Measurements from ENCODE around the gene PYGO1. TPM values are rescaled to one million over a fixed set of nuclear protein-coding genes. Genes with fewer than 3 reads are reported as not detected.

PYGO1 gene
- total RNA-seq, 1 donor from 2014 or later: 5.5 TPM

- Histone ChIP-seq H3K9me3 (ENCODE audit: insufficient read depth, low read depth, low read length) (no peaks in the 10 kb centered on the region), H3K27ac (ENCODE audit: low read depth, low read length) (peak overlapping the region; percentile 52), H3K4me1 (ENCODE audit: insufficient read depth, low read length) (peaks cover 4% of the 10 kb centered on the region), H3K27me3 (ENCODE audit: insufficient read depth, low read length) (no peaks in the 10 kb centered on the region), H4K20me1 (ENCODE audit: insufficient read depth, low read length) (no peaks in the 10 kb centered on the region), H2AFZ (ENCODE audit: low read depth, low read length) (peak overlapping the region; percentile 32), H3K4me3 (ENCODE audit: insufficient read depth, low read depth, low read length) (no peak overlapping the region), H3K4me2 (ENCODE audit: low read length) (peak overlapping the region; percentile 39), H3K79me2 (ENCODE audit: insufficient read depth, low read length) (peaks cover 7% of the 10 kb centered on the region), H3K9ac (ENCODE audit: low read length) (no peak overlapping the region), H3K36me3 (ENCODE audit: insufficient read depth, low read length) (no peaks in the 10 kb centered on the region)
- Mint-ChIP-seq H3K27ac (ENCODE audit: unreplicated experiment) (peak overlapping the region; percentile 84), H3K4me3 (ENCODE audit: unreplicated experiment) (no peak overlapping the region), H3K4me1 (ENCODE audit: low read depth, unreplicated experiment) (peaks cover 7% of the 10 kb centered on the region), H3K27me3 (ENCODE audit: low read depth, unreplicated experiment) (no peaks in the 10 kb centered on the region), H3K9me3 (ENCODE audit: unreplicated experiment) (peaks cover 16% of the 10 kb centered on the region), H3K36me3 (ENCODE audit: low read depth, unreplicated experiment) (peaks cover 3% of the 10 kb centered on the region)
- DNase-seq (ENCODE audit: low read depth): no peak
- TF ChIP-seq EZH2 (IDR thresholded peaks at IDR 0.05; ENCODE audit: insufficient read depth, low read length) (no peak), CTCF (IDR thresholded peaks at IDR 0.05; ENCODE audit: insufficient read depth, low read depth, low read length) (no peak)
- no peak for FAIRE-seq
These were observed 35.7 kb downstream of the PYGO1 start for GRCh38 chr15:55552451-55552850.

GRCh38 chr15:55549305-55549704 lies 38.8 kb downstream of the PYGO1 start:
- Histone ChIP-seq H3K36me3 (ENCODE audit: insufficient read depth, low read length) (no peaks in the 10 kb centered on the region), H3K79me2 (ENCODE audit: insufficient read depth, low read length) (no peaks in the 10 kb centered on the region), H3K27ac (ENCODE audit: low read depth, low read length) (no peak overlapping the region), H4K20me1 (ENCODE audit: insufficient read depth, low read length) (no peaks in the 10 kb centered on the region), H3K4me3 (ENCODE audit: insufficient read depth, low read depth, low read length) (no peak overlapping the region), H3K4me2 (ENCODE audit: low read length) (no peak overlapping the region), H3K9ac (ENCODE audit: low read length) (no peak overlapping the region), H3K4me1 (ENCODE audit: insufficient read depth, low read length) (peaks cover 7% of the 10 kb centered on the region), H3K27me3 (ENCODE audit: insufficient read depth, low read length) (no peaks in the 10 kb centered on the region), H3K9me3 (ENCODE audit: insufficient read depth, low read depth, low read length) (no peaks in the 10 kb centered on the region), H2AFZ (ENCODE audit: low read depth, low read length) (no peak overlapping the region)
- Mint-ChIP-seq H3K36me3 (ENCODE audit: low read depth, unreplicated experiment) (peaks cover 1% of the 10 kb centered on the region), H3K4me1 (ENCODE audit: low read depth, unreplicated experiment) (peaks cover 12% of the 10 kb centered on the region), H3K4me3 (ENCODE audit: unreplicated experiment) (no peak overlapping the region), H3K27me3 (ENCODE audit: low read depth, unreplicated experiment) (no peaks in the 10 kb centered on the region), H3K9me3 (ENCODE audit: unreplicated experiment) (peaks cover 2% of the 10 kb centered on the region), H3K27ac (ENCODE audit: unreplicated experiment) (no peak overlapping the region)
- DNase-seq (ENCODE audit: low read depth) (no peak), FAIRE-seq (no peak)
- no peak for TF ChIP-seq CTCF (IDR thresholded peaks at IDR 0.05; ENCODE audit: insufficient read depth, low read depth, low read length)
- no peak for TF ChIP-seq EZH2 (IDR thresholded peaks at IDR 0.05; ENCODE audit: insufficient read depth, low read length)

- FAIRE-seq (no peak), DNase-seq (ENCODE audit: low read depth) (peak; percentile 56)
- no peak overlapping the region for H3K9ac ChIP-seq (ENCODE audit: low read length)
- H3K4me1 Mint-ChIP-seq (ENCODE audit: low read depth, unreplicated experiment): peaks cover 5% of the 10 kb centered on the region
- no peak overlapping the region for H3K27ac ChIP-seq (ENCODE audit: low read depth, low read length)
- H3K27me3 Mint-ChIP-seq (ENCODE audit: low read depth, unreplicated experiment): no peaks in the 10 kb centered on the region
- no peak overlapping the region for H3K27ac Mint-ChIP-seq (ENCODE audit: unreplicated experiment)
- no peak overlapping the region for H3K4me3 ChIP-seq (ENCODE audit: insufficient read depth, low read depth, low read length)
- H3K9me3 Mint-ChIP-seq (ENCODE audit: unreplicated experiment): no peaks in the 10 kb centered on the region
- no peaks in the 10 kb centered on the region for H3K36me3 Mint-ChIP-seq (ENCODE audit: low read depth, unreplicated experiment)
- no peaks in the 10 kb centered on the region for H3K36me3 ChIP-seq (ENCODE audit: insufficient read depth, low read length)
- TF ChIP-seq EZH2 (IDR thresholded peaks at IDR 0.05; ENCODE audit: insufficient read depth, low read length) (no peak), CTCF (IDR thresholded peaks at IDR 0.05; ENCODE audit: insufficient read depth, low read depth, low read length) (no peak)
- peaks cover 3% of the 10 kb centered on the region for H3K4me1 ChIP-seq (ENCODE audit: insufficient read depth, low read length)
- H3K27me3 ChIP-seq (ENCODE audit: insufficient read depth, low read length): no peaks in the 10 kb centered on the region
- peak overlapping the region; percentile 2 for H3K4me2 ChIP-seq (ENCODE audit: low read length)
- no peak overlapping the region for H2AFZ ChIP-seq (ENCODE audit: low read depth, low read length)
- H3K79me2 ChIP-seq (ENCODE audit: insufficient read depth, low read length): no peaks in the 10 kb centered on the region
- no peaks in the 10 kb centered on the region for H3K9me3 ChIP-seq (ENCODE audit: insufficient read depth, low read depth, low read length)
- H3K4me3 Mint-ChIP-seq (ENCODE audit: unreplicated experiment): no peak overlapping the region
- H4K20me1 ChIP-seq (ENCODE audit: insufficient read depth, low read length): no peaks in the 10 kb centered on the region
These were observed 41.4 kb downstream of the PYGO1 start for GRCh38 chr15:55546718-55547117.
